ENCODE results near the gene TAB2.

DNA sequence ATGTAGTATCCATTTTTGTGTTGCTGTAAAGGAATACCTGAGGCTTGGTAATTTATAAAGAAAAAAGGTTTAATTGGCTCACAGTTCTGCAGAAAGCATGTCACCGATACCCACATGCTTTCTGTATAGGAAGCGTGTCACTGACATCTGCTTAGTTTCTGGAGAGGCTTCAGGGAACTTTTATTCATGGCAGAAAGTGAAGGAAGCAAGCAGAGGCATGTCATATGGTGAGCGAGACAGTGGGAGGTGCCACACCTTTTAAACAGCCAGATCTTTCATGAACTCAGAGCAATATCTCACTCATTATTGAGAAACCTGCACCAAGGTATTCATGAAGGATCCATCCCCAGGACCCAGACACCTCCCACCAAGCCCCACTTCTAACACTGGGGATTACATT, 86.0 kb downstream of the TAB2 start:
- TF ChIP-seq, protein P1, sequence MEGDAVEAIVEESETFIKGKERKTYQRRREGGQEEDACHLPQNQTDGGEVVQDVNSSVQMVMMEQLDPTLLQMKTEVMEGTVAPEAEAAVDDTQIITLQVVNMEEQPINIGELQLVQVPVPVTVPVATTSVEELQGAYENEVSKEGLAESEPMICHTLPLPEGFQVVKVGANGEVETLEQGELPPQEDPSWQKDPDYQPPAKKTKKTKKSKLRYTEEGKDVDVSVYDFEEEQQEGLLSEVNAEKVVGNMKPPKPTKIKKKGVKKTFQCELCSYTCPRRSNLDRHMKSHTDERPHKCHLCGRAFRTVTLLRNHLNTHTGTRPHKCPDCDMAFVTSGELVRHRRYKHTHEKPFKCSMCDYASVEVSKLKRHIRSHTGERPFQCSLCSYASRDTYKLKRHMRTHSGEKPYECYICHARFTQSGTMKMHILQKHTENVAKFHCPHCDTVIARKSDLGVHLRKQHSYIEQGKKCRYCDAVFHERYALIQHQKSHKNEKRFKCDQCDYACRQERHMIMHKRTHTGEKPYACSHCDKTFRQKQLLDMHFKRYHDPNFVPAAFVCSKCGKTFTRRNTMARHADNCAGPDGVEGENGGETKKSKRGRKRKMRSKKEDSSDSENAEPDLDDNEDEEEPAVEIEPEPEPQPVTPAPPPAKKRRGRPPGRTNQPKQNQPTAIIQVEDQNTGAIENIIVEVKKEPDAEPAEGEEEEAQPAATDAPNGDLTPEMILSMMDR (IDR thresholded peaks at IDR 0.05; ENCODE audit: insufficient read depth, low read depth, low read length) = no peak
- no peak for TF ChIP-seq EZH2 (IDR thresholded peaks at IDR 0.05; ENCODE audit: insufficient read depth, low read length)
